ENCODE measurements around the gene SDCCAG8.

- no peak for TF ChIP-seq CTCF (conservative IDR thresholded peaks at IDR 0.05)
- no peak for TF ChIP-seq ZFX (IDR thresholded peaks at IDR 0.05)
Measured at GRCh38 chr1:243394601-243395464, 139.0 kb downstream of the SDCCAG8 start.

Data from C4-2B (cell line).